ENCODE measurements around the gene LOC128125822.

LOC128125822 gene

DNA sequence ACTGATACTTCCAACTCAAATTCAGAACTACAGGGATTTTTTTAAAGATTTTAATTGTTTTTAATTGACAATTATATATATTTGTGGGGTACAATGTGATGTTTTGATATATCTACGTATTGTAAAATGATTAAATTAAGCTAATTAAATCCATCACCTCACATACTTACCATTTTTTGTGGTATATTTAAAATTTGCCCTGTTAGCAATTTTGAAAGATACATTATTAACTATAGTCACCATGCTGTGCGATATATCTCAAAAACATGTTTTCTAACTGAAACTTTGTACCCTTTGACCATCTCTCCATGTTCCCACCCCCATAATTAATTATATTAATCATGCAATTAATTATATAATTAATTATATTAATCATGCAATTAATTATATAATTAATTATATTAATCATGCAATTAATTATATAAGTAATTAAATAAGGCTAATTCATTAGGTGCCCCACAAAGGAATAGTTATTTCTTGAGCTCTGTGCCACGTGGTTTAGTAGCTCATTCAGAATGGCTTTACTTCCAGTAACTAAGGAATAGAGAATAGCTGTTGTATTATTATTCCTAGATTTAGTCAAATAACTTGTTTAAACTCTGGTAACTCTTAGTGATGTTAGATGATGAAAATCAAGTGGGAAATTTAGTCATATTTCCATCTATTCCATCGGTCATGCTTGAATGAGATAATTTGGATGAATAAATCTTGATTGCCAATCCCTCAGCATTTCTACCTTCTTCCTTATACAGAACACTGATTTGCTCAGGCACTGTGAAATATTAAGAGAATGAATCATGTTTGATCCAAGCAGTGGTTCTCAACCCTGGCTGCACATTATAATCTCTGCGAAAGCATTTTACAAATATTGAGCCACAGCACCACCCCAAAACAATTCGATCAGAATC, 25.1 kb downstream of the LOC128125822 start:
- no peaks in the 10 kb centered on the region for H3K27me3 ChIP-seq (ENCODE audit: insufficient read depth, low read length, poor library complexity)
- no peaks in the 10 kb centered on the region for H4K20me1 ChIP-seq (ENCODE audit: insufficient read depth, low read length)
- peak overlapping the region; percentile 59; the same call in 1 of the 2 replicates for H2AFZ ChIP-seq (ENCODE audit: low read depth, low read length)
- H3K27ac ChIP-seq (ENCODE audit: low read length), result no peak overlapping the region
- TF ChIP-seq EZH2 (IDR thresholded peaks at IDR 0.05; ENCODE audit: borderline replicate concordance, low read depth, low read length, severe bottlenecking) (no peak), CTCF (IDR thresholded peaks at IDR 0.05; ENCODE audit: borderline replicate concordance, extremely low read depth, low read length, poor library complexity, severe bottlenecking) (no peak)
- no peak for DNase-seq
- H3K4me3 ChIP-seq (ENCODE audit: low read depth in 1 of 2, low read length in 2 of 2), result no peak overlapping the region
- H3K9me3 ChIP-seq (ENCODE audit: insufficient read depth, low read length, severe bottlenecking), result no peaks in the 10 kb centered on the region
- H3K9ac ChIP-seq (ENCODE audit: low read depth, low read length), result no peak overlapping the region
- H3K36me3 ChIP-seq (ENCODE audit: insufficient read depth, low read length), result no peaks in the 10 kb centered on the region
- no peak overlapping the region for H3K4me2 ChIP-seq (ENCODE audit: insufficient read depth, low read length)
- peaks cover 11% of the 10 kb centered on the region for H3K4me1 ChIP-seq (ENCODE audit: insufficient read depth, low read length)
- no peak for ATAC-seq (ENCODE audit: insufficient read depth, low read depth)
- no peaks in the 10 kb centered on the region for H3K79me2 ChIP-seq (ENCODE audit: insufficient read depth, low read length)

- H3K27ac ChIP-seq (ENCODE audit: low read length), result no peak overlapping the region
- no peaks in the 10 kb centered on the region for H3K27me3 ChIP-seq (ENCODE audit: insufficient read depth, low read length, poor library complexity)
- peak; percentile 99 for ATAC-seq (ENCODE audit: insufficient read depth, low read depth)
- no peaks in the 10 kb centered on the region for H4K20me1 ChIP-seq (ENCODE audit: insufficient read depth, low read length)
- no peaks in the 10 kb centered on the region for H3K36me3 ChIP-seq (ENCODE audit: insufficient read depth, low read length)
- no peak overlapping the region for H3K9ac ChIP-seq (ENCODE audit: low read depth, low read length)
- peak overlapping the region in 1 of 2 experiments; percentile 47; a peak in 2 of 4 replicates for H3K4me3 ChIP-seq (ENCODE audit: low read depth in 1 of 2, low read length in 2 of 2)
- peaks cover 11% of the 10 kb centered on the region for H3K4me1 ChIP-seq (ENCODE audit: insufficient read depth, low read length)
- peak; percentile 72 for DNase-seq
- H3K4me2 ChIP-seq (ENCODE audit: insufficient read depth, low read length), result peak overlapping the region; percentile 60
- H3K9me3 ChIP-seq (ENCODE audit: insufficient read depth, low read length, severe bottlenecking), result no peaks in the 10 kb centered on the region
- H2AFZ ChIP-seq (ENCODE audit: low read depth, low read length), result peak overlapping the region; percentile 59
- TF ChIP-seq CTCF (IDR thresholded peaks at IDR 0.05; ENCODE audit: borderline replicate concordance, extremely low read depth, low read length, poor library complexity, severe bottlenecking), result peak; percentile 89
- TF ChIP-seq EZH2 (IDR thresholded peaks at IDR 0.05; ENCODE audit: borderline replicate concordance, low read depth, low read length, severe bottlenecking), result no peak
- H3K79me2 ChIP-seq (ENCODE audit: insufficient read depth, low read length), result no peaks in the 10 kb centered on the region
Measured at GRCh38 chr6:63598049-63599036, 26.1 kb downstream of the LOC128125822 start.

- no peaks in the 10 kb centered on the region for H4K20me1 ChIP-seq (ENCODE audit: insufficient read depth, low read length)
- H3K79me2 ChIP-seq (ENCODE audit: insufficient read depth, low read length), result no peaks in the 10 kb centered on the region
- H3K9me3 ChIP-seq (ENCODE audit: insufficient read depth, low read length, severe bottlenecking), result no peaks in the 10 kb centered on the region
- H3K4me1 ChIP-seq (ENCODE audit: insufficient read depth, low read length), result peaks cover 11% of the 10 kb centered on the region
- H3K4me2 ChIP-seq (ENCODE audit: insufficient read depth, low read length), result no peak overlapping the region
- H3K27ac ChIP-seq (ENCODE audit: low read length), result no peak overlapping the region
- H3K4me3 ChIP-seq (ENCODE audit: low read depth in 1 of 2, low read length in 2 of 2), result no peak overlapping the region
- ATAC-seq (ENCODE audit: insufficient read depth, low read depth) (no peak), DNase-seq (no peak)
- H3K36me3 ChIP-seq (ENCODE audit: insufficient read depth, low read length), result no peaks in the 10 kb centered on the region
- peak overlapping the region; percentile 59 for H2AFZ ChIP-seq (ENCODE audit: low read depth, low read length)
- H3K27me3 ChIP-seq (ENCODE audit: insufficient read depth, low read length, poor library complexity), result no peaks in the 10 kb centered on the region
- no peak overlapping the region for H3K9ac ChIP-seq (ENCODE audit: low read depth, low read length)
- no peak for TF ChIP-seq CTCF (IDR thresholded peaks at IDR 0.05; ENCODE audit: borderline replicate concordance, extremely low read depth, low read length, poor library complexity, severe bottlenecking)
- no peak for TF ChIP-seq EZH2 (IDR thresholded peaks at IDR 0.05; ENCODE audit: borderline replicate concordance, low read depth, low read length, severe bottlenecking)
Measured at GRCh38 chr6:63599243-63599642, 27.0 kb downstream of the LOC128125822 start.

All from DND-41 (cell line).